Left ventricle myocardium inferior (tissue), 1 donor: ENCODE results near the gene CRABP2. TPM values are rescaled to one million over a fixed set of nuclear protein-coding genes. Genes with fewer than 3 reads are reported as not detected.

ENCODE experiments used
- DNase-seq: peaks from one replicate; pipeline ENCODE4 v3.0.0-alpha.2; 2020
- H3K27ac ChIP-seq: fragments of 200-600 bp; replicated peaks from 2 replicates; pipeline ENCODE4 v1.8.0; 2021
- H3K27me3 ChIP-seq: fragments of 200-600 bp; 2 replicates; pipeline ENCODE4 v1.8.0; 2021; ENCODE audit warnings: low read depth
- H3K36me3 ChIP-seq: fragments of 200-600 bp; 2 replicates; pipeline ENCODE4 v1.8.0; 2021
- H3K4me1 ChIP-seq: fragments of 200-600 bp; 2 replicates; pipeline ENCODE4 v1.8.0; 2021
- H3K4me3 ChIP-seq: fragments of 200-600 bp; 2 replicates; pipeline ENCODE4 v1.8.0; 2021; ENCODE audit warnings: mild to moderate bottlenecking, moderate library complexity
- H3K9me3 ChIP-seq: fragments of 200-600 bp; replicated peaks from 2 replicates; pipeline ENCODE4 v1.8.0; 2021
- intact Hi-C: fragments of 100-400 bp; cut with micrococcal nuclease; formaldehyde crosslinking; loops from one replicate; pipeline ENCODE4 v1.11.0; 2022
- total RNA-seq: library from RNA; stranded (reverse); fragmentation: NEBNext Ultra II Directional; extraction: Animal tissue kit (Norgen Biotek cat#: 25700); gene quantifications from one replicate; pipeline ENCODE4 v1.2.1, GENCODE V29; 2021
- TF ChIP-seq, protein P1 (sequence below): fragments of 200-600 bp; IDR thresholded peaks from 2 replicates; pipeline ENCODE4 v1.8.0; 2021; ENCODE audit warnings: antibody characterized with exemption, mild to moderate bottlenecking, borderline replicate concordance
- donor health status: DM: no; HTN: yes; CAD: no; lungs with severe emphysema.

The CRABP2 gene
- total RNA-seq, 1 donor from 2014 or later = 0.60 TPM

- peak; percentile 61 for DNase-seq
- Histone ChIP-seq H3K27ac (peak overlapping the region; percentile 98), H3K36me3 (no peaks in the 10 kb centered on the region), H3K9me3 (no peaks in the 10 kb centered on the region), H3K4me3 (peak overlapping the region; percentile 99), H3K4me1 (peaks cover 79% of the 10 kb centered on the region), H3K27me3 (no peaks in the 10 kb centered on the region)
- intact Hi-C loops = no loop called here
- TF ChIP-seq, protein P1, sequence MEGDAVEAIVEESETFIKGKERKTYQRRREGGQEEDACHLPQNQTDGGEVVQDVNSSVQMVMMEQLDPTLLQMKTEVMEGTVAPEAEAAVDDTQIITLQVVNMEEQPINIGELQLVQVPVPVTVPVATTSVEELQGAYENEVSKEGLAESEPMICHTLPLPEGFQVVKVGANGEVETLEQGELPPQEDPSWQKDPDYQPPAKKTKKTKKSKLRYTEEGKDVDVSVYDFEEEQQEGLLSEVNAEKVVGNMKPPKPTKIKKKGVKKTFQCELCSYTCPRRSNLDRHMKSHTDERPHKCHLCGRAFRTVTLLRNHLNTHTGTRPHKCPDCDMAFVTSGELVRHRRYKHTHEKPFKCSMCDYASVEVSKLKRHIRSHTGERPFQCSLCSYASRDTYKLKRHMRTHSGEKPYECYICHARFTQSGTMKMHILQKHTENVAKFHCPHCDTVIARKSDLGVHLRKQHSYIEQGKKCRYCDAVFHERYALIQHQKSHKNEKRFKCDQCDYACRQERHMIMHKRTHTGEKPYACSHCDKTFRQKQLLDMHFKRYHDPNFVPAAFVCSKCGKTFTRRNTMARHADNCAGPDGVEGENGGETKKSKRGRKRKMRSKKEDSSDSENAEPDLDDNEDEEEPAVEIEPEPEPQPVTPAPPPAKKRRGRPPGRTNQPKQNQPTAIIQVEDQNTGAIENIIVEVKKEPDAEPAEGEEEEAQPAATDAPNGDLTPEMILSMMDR = peak; percentile 38
These were observed 45.5 kb upstream of the CRABP2 start for GRCh38 chr1:156750711-156751450.

- H3K9me3 ChIP-seq = no peaks in the 10 kb centered on the region
- peak overlapping the region; percentile 98 for H3K27ac ChIP-seq
- H3K27me3 ChIP-seq = no peaks in the 10 kb centered on the region
- peaks cover 79% of the 10 kb centered on the region for H3K4me1 ChIP-seq
- no peaks in the 10 kb centered on the region for H3K36me3 ChIP-seq
- no peak for DNase-seq
- TF ChIP-seq, protein P1 = no peak
- intact Hi-C loops = no loop called here
- peak overlapping the region; percentile 99 for H3K4me3 ChIP-seq
These were observed 44.8 kb upstream of the CRABP2 start for GRCh38 chr1:156750191-156750672.

GRCh38 chr1:156749419-156750118, 44.2 kb upstream of the CRABP2 start:
- no peaks in the 10 kb centered on the region for H3K9me3 ChIP-seq
- TF ChIP-seq, protein P1 = no peak
- no peaks in the 10 kb centered on the region for H3K27me3 ChIP-seq
- H3K36me3 ChIP-seq = peaks cover 6% of the 10 kb centered on the region
- H3K27ac ChIP-seq = peak overlapping the region; percentile 98
- intact Hi-C loops = no loop called here
- DNase-seq = no peak
- H3K4me3 ChIP-seq = peak overlapping the region; percentile 99
- H3K4me1 ChIP-seq = peaks cover 81% of the 10 kb centered on the region

- Histone ChIP-seq H3K4me3 (peak overlapping the region; percentile 99), H3K4me1 (peaks cover 87% of the 10 kb centered on the region), H3K27me3 (no peaks in the 10 kb centered on the region), H3K9me3 (no peaks in the 10 kb centered on the region), H3K27ac (peak overlapping the region; percentile 98), H3K36me3 (peaks cover 12% of the 10 kb centered on the region)
- DNase-seq = peak; percentile 55
- intact Hi-C loops = no loop called here
- TF ChIP-seq, protein P1 = no peak
These were observed 43.5 kb upstream of the CRABP2 start for GRCh38 chr1:156748670-156749418.
